Erythroblast (primary cell): Measurements from ENCODE around the gene ARL5A.

Experiments
- GATA1 ChIP-seq: IDR thresholded peaks from 2 replicates; pipeline ENCODE4 v1.6.1; 2011; ENCODE audit warnings: low read depth, mild to moderate bottlenecking, control low read depth, low read length, moderate library complexity
- POLR2A ChIP-seq: IDR thresholded peaks from 2 replicates; pipeline ENCODE4 v1.6.1; 2011; ENCODE audit warnings: mild to moderate bottlenecking, low read length

GRCh38 chr2:151815821-151816489 lies 12.3 kb downstream of the ARL5A start:
- TF ChIP-seq POLR2A (no peak), GATA1 (no peak)
